ENCODE measurements around the gene TMEM203. TPM values are rescaled to one million over a fixed set of nuclear protein-coding genes. Genes with fewer than 3 reads are reported as not detected.

The TMEM203 gene
- total and polyA plus RNA-seq, 2 of the 13 experiments (the other 11 are each of a cell fraction or from before 2014, with no cell fraction given), result 23.4 to 36.7 TPM

DNA sequence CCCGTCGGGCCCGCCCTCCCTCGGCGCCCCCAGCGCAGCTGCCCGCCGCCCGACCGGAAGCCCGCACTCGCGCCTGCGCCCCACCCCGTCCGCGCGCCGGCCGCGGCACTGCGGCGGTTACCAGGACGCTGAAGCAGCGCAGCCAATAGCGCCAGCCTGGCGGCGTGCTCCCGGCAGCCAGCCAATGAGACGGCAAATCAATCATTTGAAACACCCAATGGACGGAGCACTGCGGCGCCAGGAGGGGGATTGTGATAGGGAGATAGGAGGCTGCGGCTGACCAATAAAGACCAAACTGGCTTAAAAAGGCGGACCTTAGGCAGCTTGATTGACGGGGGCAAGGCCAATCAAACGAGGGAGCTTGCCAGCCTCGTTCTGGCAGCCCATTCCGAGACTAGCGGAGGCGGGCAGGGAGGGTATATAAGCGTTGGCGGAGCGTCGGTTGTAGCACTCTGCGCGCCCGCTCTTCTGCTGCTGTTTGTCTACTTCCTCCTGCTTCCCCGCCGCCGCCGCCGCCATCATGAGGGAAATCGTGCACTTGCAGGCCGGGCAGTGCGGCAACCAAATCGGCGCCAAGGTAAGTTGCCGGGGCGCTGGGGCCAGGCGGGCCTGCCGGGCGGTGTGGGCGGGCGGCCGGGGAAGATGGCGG lies 35.5 kb upstream of the TMEM203 start, which contains the start of gene TUBB4B (continued):
- TF ChIP-seq, protein P1, sequence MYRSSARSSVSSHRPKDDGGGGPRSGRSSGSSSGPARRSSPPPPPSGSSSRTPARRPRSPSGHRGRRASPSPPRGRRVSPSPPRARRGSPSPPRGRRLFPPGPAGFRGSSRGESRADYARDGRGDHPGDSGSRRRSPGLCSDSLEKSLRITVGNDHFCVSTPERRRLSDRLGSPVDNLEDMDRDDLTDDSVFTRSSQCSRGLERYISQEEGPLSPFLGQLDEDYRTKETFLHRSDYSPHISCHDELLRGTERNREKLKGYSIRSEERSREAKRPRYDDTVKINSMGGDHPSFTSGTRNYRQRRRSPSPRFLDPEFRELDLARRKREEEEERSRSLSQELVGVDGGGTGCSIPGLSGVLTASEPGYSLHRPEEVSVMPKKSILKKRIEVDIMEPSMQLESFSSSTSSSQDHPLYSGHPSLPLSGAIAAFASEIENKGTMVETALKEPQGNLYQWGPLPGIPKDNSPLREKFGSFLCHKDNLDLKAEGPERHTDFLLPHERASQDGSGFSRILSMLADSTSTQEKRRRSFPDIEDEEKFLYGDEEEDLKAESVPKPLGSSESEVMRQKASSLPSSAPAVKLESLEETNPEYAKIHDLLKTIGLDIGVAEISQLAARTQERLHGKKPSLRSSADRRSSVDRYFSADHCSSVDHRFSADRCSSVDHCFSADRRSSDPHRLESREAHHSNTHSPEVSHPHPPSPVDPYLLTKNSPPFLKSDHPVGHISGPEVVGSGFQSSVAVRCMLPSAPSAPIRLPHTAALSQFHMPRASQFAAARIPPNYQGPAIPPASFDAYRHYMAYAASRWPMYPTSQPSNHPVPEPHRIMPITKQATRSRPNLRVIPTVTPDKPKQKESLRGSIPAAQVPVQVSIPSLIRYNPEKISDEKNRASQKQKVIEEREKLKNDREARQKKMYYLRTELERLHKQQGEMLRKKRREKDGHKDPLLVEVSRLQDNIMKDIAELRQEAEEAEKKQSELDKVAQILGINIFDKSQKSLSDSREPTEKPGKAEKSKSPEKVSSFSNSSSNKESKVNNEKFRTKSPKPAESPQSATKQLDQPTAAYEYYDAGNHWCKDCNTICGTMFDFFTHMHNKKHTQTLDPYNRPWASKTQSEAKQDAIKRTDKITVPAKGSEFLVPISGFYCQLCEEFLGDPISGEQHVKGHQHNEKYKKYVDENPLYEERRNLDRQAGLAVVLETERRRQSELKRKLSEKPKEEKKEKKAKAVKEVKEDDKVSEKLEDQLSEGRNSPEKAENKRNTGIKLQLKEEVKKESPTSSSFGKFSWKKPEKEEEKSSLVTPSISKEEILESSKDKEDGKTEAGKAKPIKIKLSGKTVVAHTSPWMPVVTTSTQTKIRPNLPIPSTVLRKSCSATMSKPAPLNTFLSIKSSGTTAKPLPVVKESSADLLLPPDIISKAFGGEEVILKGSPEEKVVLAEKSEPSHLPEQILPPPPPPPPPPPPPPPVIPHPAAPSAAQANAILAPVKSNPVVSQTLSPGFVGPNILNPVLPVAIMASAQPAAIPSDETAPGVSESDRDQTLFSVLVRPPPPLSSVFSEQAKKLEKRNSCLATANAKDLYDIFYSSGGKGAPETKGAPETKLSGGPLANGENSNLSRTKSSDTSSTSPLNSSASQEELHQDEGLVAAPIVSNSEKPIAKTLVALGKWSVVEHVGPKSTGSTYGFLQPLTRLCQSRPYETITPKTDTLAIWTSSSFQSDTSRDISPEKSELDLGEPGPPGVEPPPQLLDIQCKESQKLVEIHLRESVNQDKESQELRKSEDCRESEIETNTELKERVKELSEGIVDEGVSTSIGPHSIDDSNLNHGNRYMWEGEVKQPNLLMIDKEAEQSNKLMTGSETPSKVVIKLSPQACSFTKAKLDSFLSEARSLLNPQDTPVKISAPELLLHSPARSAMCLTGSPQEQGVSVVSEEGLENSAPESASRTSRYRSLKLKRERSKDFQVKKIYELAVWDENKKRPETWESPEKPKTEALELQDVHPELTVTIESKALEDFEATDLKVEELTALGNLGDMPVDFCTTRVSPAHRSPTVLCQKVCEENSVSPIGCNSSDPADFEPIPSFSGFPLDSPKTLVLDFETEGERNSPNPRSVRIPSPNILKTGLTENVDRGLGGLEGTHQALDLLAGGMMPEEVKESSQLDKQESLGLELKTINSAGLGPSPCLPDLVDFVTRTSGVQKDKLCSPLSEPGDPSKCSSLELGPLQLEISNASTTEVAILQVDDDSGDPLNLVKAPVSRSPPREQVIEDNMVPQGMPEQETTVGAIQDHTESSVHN (CRISPR knock-in tag; IDR thresholded peaks at IDR 0.05), result no peak
- TF ChIP-seq AHR (CRISPR knock-in tag; IDR thresholded peaks at IDR 0.05), result peak; percentile 95; the same call in 1 of the 2 replicates
- peak; percentile 76; the same call in 1 of the 2 replicates for TF ChIP-seq ZNF124 (CRISPR knock-in tag; IDR thresholded peaks at IDR 0.05)
- no peak for TF ChIP-seq FOXK2 (IDR thresholded peaks at IDR 0.05)
- peak; percentile 39; the same call in 1 of the 2 replicates for TF ChIP-seq ERF (CRISPR knock-in tag; IDR thresholded peaks at IDR 0.05)
- no peak for TF ChIP-seq MBNL3 (CRISPR knock-in tag; conservative IDR thresholded peaks at IDR 0.05)
- peak; percentile 80; the same call in 1 of the 2 replicates for TF ChIP-seq HNRNPL (IDR thresholded peaks at IDR 0.05; ENCODE audit: low read depth, low read length)
- TF ChIP-seq TIGD3 (CRISPR knock-in tag; IDR thresholded peaks at IDR 0.05; ENCODE audit: borderline replicate concordance), result no peak; the same call in 1 of the 2 replicates
- TF ChIP-seq ZNF275 (CRISPR knock-in tag; IDR thresholded peaks at IDR 0.05; ENCODE audit: borderline replicate concordance), result 0 out of 2 replicates have a peak, but pooled peaks have one; percentile 17
- TF ChIP-seq SP5 (CRISPR knock-in tag; IDR thresholded peaks at IDR 0.05; ENCODE audit: borderline replicate concordance, low read depth), result 0 out of 2 replicates have a peak, but pooled peaks have one; percentile 37
- TF ChIP-seq ZNF740 (CRISPR knock-in tag; IDR thresholded peaks at IDR 0.05), result no peak
- TF ChIP-seq, protein P2, sequence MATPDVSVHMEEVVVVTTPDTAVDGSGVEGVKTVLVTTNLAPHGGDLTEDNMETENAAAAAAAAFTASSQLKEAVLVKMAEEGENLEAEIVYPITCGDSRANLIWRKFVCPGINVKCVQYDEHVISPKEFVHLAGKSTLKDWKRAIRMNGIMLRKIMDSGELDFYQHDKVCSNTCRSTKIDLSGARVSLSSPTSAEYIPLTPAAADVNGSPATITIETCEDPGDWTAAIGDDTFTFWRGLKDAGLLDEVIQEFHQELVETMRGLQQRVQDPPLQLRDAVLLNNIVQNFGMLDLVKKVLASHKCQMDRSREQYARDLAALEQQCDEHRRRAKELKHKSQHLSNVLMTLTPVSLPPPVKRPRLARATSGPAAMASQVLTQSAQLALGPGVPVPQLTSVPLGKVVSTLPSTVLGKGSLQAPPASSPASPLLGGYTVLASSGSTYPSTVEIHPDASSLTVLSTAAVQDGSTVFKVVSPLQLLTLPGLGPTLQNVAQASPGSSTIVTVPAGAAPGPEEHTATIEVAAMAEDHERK (CRISPR knock-in tag; IDR thresholded peaks at IDR 0.05; ENCODE audit: low read depth), result no peak
- TF ChIP-seq MXD1 (CRISPR knock-in tag; IDR thresholded peaks at IDR 0.05), result no peak; the same call in 1 of the 2 replicates
- 0 out of 2 replicates have a peak, but pooled peaks have one; percentile 52 for TF ChIP-seq ZNF674 (CRISPR knock-in tag; IDR thresholded peaks at IDR 0.05; ENCODE audit: low read depth)
- TF ChIP-seq NFYC (CRISPR knock-in tag; IDR thresholded peaks at IDR 0.05), result peak; percentile 97
